Prostate gland (tissue), 2 donors: ENCODE measurements around the gene S100A10.

Experiments
- POLR2A ChIP-seq: fragments of 450-650 bp; IDR thresholded peaks from one replicate; pipeline ENCODE4 v1.6.1; 2016; ENCODE audit warnings: antibody characterized with exemption, mild to moderate bottlenecking
- POLR2AphosphoS5 ChIP-seq: sonication (generic); formaldehyde crosslinking; IDR thresholded peaks from one replicate; pipeline ENCODE4 v1.6.1; 2017; ENCODE audit warnings: antibody characterized with exemption
- TF ChIP-seq, protein P1 (sequence below), 4 experiments: fragments of 200-600 bp in 2 of 4; fragments of 450-650 bp in 2 of 4; sonication (generic) in 2 of 4; IDR thresholded peaks; 1 replicate in 3 of 4; 2 replicates in 1 of 4; pipeline ENCODE4 v1.5.1; 2016 to 2019; ENCODE audit warnings: antibody characterized with exemption in 4 of 4, mild to moderate bottlenecking in 2 of 4, moderate library complexity in 2 of 4

- TF ChIP-seq, protein P1, sequence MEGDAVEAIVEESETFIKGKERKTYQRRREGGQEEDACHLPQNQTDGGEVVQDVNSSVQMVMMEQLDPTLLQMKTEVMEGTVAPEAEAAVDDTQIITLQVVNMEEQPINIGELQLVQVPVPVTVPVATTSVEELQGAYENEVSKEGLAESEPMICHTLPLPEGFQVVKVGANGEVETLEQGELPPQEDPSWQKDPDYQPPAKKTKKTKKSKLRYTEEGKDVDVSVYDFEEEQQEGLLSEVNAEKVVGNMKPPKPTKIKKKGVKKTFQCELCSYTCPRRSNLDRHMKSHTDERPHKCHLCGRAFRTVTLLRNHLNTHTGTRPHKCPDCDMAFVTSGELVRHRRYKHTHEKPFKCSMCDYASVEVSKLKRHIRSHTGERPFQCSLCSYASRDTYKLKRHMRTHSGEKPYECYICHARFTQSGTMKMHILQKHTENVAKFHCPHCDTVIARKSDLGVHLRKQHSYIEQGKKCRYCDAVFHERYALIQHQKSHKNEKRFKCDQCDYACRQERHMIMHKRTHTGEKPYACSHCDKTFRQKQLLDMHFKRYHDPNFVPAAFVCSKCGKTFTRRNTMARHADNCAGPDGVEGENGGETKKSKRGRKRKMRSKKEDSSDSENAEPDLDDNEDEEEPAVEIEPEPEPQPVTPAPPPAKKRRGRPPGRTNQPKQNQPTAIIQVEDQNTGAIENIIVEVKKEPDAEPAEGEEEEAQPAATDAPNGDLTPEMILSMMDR (IDR thresholded peaks at IDR 0.05), result no peak
- no peak for TF ChIP-seq POLR2A
- no peak for TF ChIP-seq POLR2AphosphoS5
Measured at GRCh38 chr1:151967091-151967490, 26.6 kb downstream of the S100A10 start.
